Measurements from ENCODE around the gene SUGCT. TPM values are rescaled to one million over a fixed set of nuclear protein-coding genes. Genes with fewer than 3 reads are reported as not detected.

SUGCT gene
- total RNA-seq, 2 experiments from 2014 or later = not detected

- Histone ChIP-seq H3K9me3 (ENCODE audit: low read length) (no peaks in the 10 kb centered on the region), H3K4me2 (ENCODE audit: low read length) (no peak overlapping the region), H3K79me2 (ENCODE audit: insufficient read depth, low read depth, low read length) (no peaks in the 10 kb centered on the region), H3K4me3 (ENCODE audit: low read depth, low read length, poor library complexity, severe bottlenecking) (no peak overlapping the region), H4K20me1 (ENCODE audit: insufficient read depth, low read length) (no peaks in the 10 kb centered on the region), H3K36me3 (ENCODE audit: insufficient read depth, low read length) (no peaks in the 10 kb centered on the region), H3K9me2 (ENCODE audit: insufficient read depth, low read length) (no peaks in the 10 kb centered on the region), H2AFZ (ENCODE audit: low read length) (no peak overlapping the region), H3K4me1 (ENCODE audit: insufficient read depth, low read length, poor library complexity, severe bottlenecking) (no peaks in the 10 kb centered on the region), H3K27ac (ENCODE audit: low read depth, low read length, poor library complexity, severe bottlenecking) (no peak overlapping the region)
- ChIA-PET POLR2A (interaction anchor here (2.4 kb wide), 1 partner anchor 54 kb away, joined by 6 read pairs; no protein-coding TSS in a partner anchor), CTCF (ENCODE audit: unreplicated experiment) (no interaction called here)
- TF ChIP-seq CTCF (conservative IDR thresholded peaks at IDR 0.05; ENCODE audit: low read length) (no peak), EZH2phosphoT487 (IDR thresholded peaks at IDR 0.05; ENCODE audit: borderline replicate concordance, low read depth, low read length) (no peak)
- intact Hi-C loops (cut with micrococcal nuclease; ENCODE audit: unreplicated experiment) = no loop called here
- no TSS peak for BruUV-seq (replicated peaks)
- no peak for DNase-seq (ENCODE audit: low spot score)
Observed at GRCh38 chr7:40418448-40418847, 283.6 kb downstream of the SUGCT start.

- Histone ChIP-seq H3K4me2 (ENCODE audit: low read length) (no peak overlapping the region), H3K27ac (ENCODE audit: low read depth, low read length, poor library complexity, severe bottlenecking) (no peak overlapping the region), H3K4me3 (ENCODE audit: low read depth, low read length, poor library complexity, severe bottlenecking) (no peak overlapping the region), H3K4me1 (ENCODE audit: insufficient read depth, low read length, poor library complexity, severe bottlenecking) (no peaks in the 10 kb centered on the region), H3K79me2 (ENCODE audit: insufficient read depth, low read depth, low read length) (no peaks in the 10 kb centered on the region), H3K9me2 (ENCODE audit: insufficient read depth, low read length) (no peaks in the 10 kb centered on the region), H3K36me3 (ENCODE audit: insufficient read depth, low read length) (no peaks in the 10 kb centered on the region), H4K20me1 (ENCODE audit: insufficient read depth, low read length) (no peaks in the 10 kb centered on the region), H2AFZ (ENCODE audit: low read length) (no peak overlapping the region), H3K9me3 (ENCODE audit: low read length) (no peaks in the 10 kb centered on the region)
- POLR2A ChIA-PET = interaction anchor here (2.4 kb wide), 1 partner anchor 54 kb away, joined by 6 read pairs; no protein-coding TSS in a partner anchor
- intact Hi-C loops (cut with micrococcal nuclease; ENCODE audit: unreplicated experiment) = no loop called here
- TF ChIP-seq CTCF (conservative IDR thresholded peaks at IDR 0.05; ENCODE audit: low read length) (no peak), EZH2phosphoT487 (IDR thresholded peaks at IDR 0.05; ENCODE audit: borderline replicate concordance, low read depth, low read length) (no peak)
- BruUV-seq (replicated peaks) = no TSS peak
- no peak for DNase-seq (ENCODE audit: low spot score)
- CTCF ChIA-PET (ENCODE audit: unreplicated experiment) = no interaction called here
Observed at GRCh38 chr7:40418983-40419382, 284.2 kb downstream of the SUGCT start.

GRCh38 chr7:40419806-40420205 lies 285.0 kb downstream of the SUGCT start:
- Histone ChIP-seq H2AFZ (ENCODE audit: low read length) (no peak overlapping the region), H3K4me2 (ENCODE audit: low read length) (no peak overlapping the region), H4K20me1 (ENCODE audit: insufficient read depth, low read length) (no peaks in the 10 kb centered on the region), H3K9me3 (ENCODE audit: low read length) (no peaks in the 10 kb centered on the region), H3K4me3 (ENCODE audit: low read depth, low read length, poor library complexity, severe bottlenecking) (no peak overlapping the region), H3K9me2 (ENCODE audit: insufficient read depth, low read length) (no peaks in the 10 kb centered on the region), H3K27ac (ENCODE audit: low read depth, low read length, poor library complexity, severe bottlenecking) (no peak overlapping the region), H3K4me1 (ENCODE audit: insufficient read depth, low read length, poor library complexity, severe bottlenecking) (no peaks in the 10 kb centered on the region), H3K36me3 (ENCODE audit: insufficient read depth, low read length) (no peaks in the 10 kb centered on the region), H3K79me2 (ENCODE audit: insufficient read depth, low read depth, low read length) (no peaks in the 10 kb centered on the region)
- intact Hi-C loops (cut with micrococcal nuclease; ENCODE audit: unreplicated experiment) = no loop called here
- DNase-seq (ENCODE audit: low spot score) = no peak
- no TSS peak for BruUV-seq (replicated peaks)
- ChIA-PET POLR2A (interaction anchor here (2.4 kb wide), 1 partner anchor 53 kb away, joined by 6 read pairs; no protein-coding TSS in a partner anchor), CTCF (ENCODE audit: unreplicated experiment) (no interaction called here)
- no peak for TF ChIP-seq CTCF (conservative IDR thresholded peaks at IDR 0.05; ENCODE audit: low read length)

Measured in OCI-LY7 (cell line).